ENCODE measurements around the gene MBD3L5.

DNA sequence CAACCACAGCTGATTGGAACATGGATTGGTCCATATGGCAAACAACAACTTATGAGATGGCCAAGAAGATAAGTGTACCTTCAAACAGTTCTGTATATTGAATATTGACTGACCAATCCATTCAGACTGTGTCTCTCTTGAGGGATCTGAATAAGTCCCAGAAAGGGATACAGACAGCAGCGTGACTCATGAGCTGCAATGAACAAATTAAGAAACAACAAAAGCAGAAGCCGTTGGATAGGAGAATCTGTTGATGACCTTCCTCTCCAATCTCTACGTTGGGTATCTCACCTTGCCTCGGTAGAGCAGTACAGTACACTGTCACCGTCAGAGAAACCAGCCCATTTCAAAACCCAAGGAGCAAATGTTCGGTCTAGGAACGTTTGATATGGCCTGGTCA is 30.4 kb upstream of the MBD3L5 start:
- TF ChIP-seq CTCF (IDR thresholded peaks at IDR 0.05): no peak
- no peak for TF ChIP-seq POLR2A (IDR thresholded peaks at IDR 0.05)
